Dermis microvascular lymphatic vessel endothelial cell (primary cell): ENCODE data around the gene PRR5L. TPM values are rescaled to one million over a fixed set of nuclear protein-coding genes. Genes with fewer than 3 reads are reported as not detected.
"Not testable (repeated sequence)": the region's sequence is repeated elsewhere in the genome, so short reads cannot be mapped to it uniquely, and the experiment has no call there.

Experiments
- DNase-seq, 2 donors: peaks; one replicate each; pipeline versions ENCODE4 v3.0.0 to v3.0.0-alpha.2; 2010; ENCODE audit warnings: low read depth in 2 of 2
- total RNA-seq: library from RNA; depleted of rRNA; stranded (reverse); fragments of >200 nt; gene quantifications from 2 replicates; pipeline ENCODE4 v1.2.1, GENCODE V29; 2014

The PRR5L gene
- total RNA-seq, 1 donor from 2014 or later, result 5.4 TPM

GRCh38 chr11:36459046-36459445 lies 163.0 kb downstream of the PRR5L start:
- no peak for DNase-seq

- DNase-seq, result no peak
These were observed 164.1 kb downstream of the PRR5L start for GRCh38 chr11:36460220-36460619.

- no peak for DNase-seq
These were observed 166.2 kb downstream of the PRR5L start for GRCh38 chr11:36462321-36462720.

- no peak for DNase-seq
These were observed 167.7 kb downstream of the PRR5L start for GRCh38 chr11:36463781-36464180.

- no peak for DNase-seq
These were observed 168.6 kb downstream of the PRR5L start for GRCh38 chr11:36464720-36465119.

GRCh38 chr11:36465449-36466163 lies 169.5 kb downstream of the PRR5L start:
- DNase-seq, result no peak

GRCh38 chr11:36467012-36467411 lies 170.9 kb downstream of the PRR5L start:
- DNase-seq, result no peak

- no peak for DNase-seq
These were observed 171.8 kb downstream of the PRR5L start for GRCh38 chr11:36467916-36468315.

GRCh38 chr11:36469063-36469462 lies 173.0 kb downstream of the PRR5L start:
- DNase-seq, result no peak

GRCh38 chr11:36469881-36470802 lies 174.1 kb downstream of the PRR5L start:
- no peak for DNase-seq

GRCh38 chr11:36471577-36471976 lies 175.5 kb downstream of the PRR5L start:
- no peak for DNase-seq

GRCh38 chr11:36475192-36475591 lies 179.1 kb downstream of the PRR5L start:
- no peak for DNase-seq

- DNase-seq, result peak; percentile 17 to 60
These were observed 182.7 kb downstream of the PRR5L start for GRCh38 chr11:36478700-36479329.

GRCh38 chr11:36480833-36481232 lies 184.7 kb downstream of the PRR5L start:
- DNase-seq, result no peak

- DNase-seq, result not testable (repeated sequence)
These were observed 187.0 kb downstream of the PRR5L start for GRCh38 chr11:36483042-36483441.

- DNase-seq, result no peak
These were observed 189.4 kb downstream of the PRR5L start for GRCh38 chr11:36485298-36486002.

- DNase-seq, result peak; percentile 51 to 69
These were observed 191.5 kb downstream of the PRR5L start for GRCh38 chr11:36487619-36488018.

GRCh38 chr11:36488096-36488495 lies 192.0 kb downstream of the PRR5L start:
- DNase-seq, result peak in 1 of 2 donors; percentile 35

GRCh38 chr11:36490026-36490806 lies 194.1 kb downstream of the PRR5L start:
- DNase-seq, result no peak

GRCh38 chr11:36492724-36493304 lies 196.7 kb downstream of the PRR5L start:
- DNase-seq, result peak in 1 of 2 donors; percentile 72
